ENCODE data around the gene MAD1L1. TPM values are rescaled to one million over a fixed set of nuclear protein-coding genes. Genes with fewer than 3 reads are reported as not detected.

The MAD1L1 gene
- total and polyA plus RNA-seq, 2 donors (not counting 1 experiment from before 2014, with no cell fraction given): 9.8 to 29.4 TPM

DNA sequence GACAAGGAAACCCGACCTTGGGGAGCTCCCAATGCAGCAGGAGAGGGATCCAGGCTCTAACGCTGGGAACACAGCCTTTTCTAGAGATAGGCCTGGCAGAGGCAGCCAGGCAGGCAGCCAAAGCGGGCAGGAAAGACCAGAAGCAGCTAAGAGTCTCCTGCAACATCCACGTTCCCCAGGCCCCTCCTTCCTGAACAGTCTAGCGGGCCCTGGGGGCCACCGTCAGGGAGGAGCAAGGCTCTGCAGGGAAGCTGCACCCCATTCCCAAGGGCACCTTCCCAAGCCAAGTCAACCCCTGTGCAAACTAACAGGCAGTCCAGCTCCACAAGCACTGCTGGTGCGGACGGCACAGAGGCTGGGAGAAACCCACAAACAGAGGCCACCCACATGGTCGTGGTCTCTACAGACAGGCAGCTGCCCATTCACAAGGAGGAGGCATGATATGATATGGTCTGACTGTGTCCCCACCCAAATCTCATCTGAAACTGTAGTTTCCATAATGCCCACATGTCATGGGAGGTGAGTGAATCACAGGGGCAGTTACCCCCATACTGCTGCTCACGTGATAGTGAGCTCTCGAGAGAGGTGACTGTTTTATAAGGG lies 115.7 kb downstream of the MAD1L1 start:
- Histone ChIP-seq H3K4me1 (ENCODE audit: control insufficient read depth, extremely low read depth, insufficient read depth, low read length) (peaks cover 9% of the 10 kb centered on the region), H3K27me3 (ENCODE audit: control insufficient read depth, insufficient read depth, low read length) (no peaks in the 10 kb centered on the region), H4K20me1 (ENCODE audit: control insufficient read depth, extremely low read depth, insufficient read depth, low read length) (no peaks in the 10 kb centered on the region), H3K9ac (ENCODE audit: insufficient read depth, low read length) (no peak overlapping the region), H3K9me3 (ENCODE audit: control insufficient read depth, insufficient read depth, low read depth, low read length) (no peaks in the 10 kb centered on the region), H2AFZ (ENCODE audit: low read length) (no peak overlapping the region), H3K27ac (ENCODE audit: insufficient read depth, low read length) (no peak overlapping the region), H3K4me3 (replicated peaks in 1 of 4; ENCODE audit: control extremely low read depth in 1 of 4, insufficient read depth in 1 of 4, low read depth in 3 of 4, low read length in 4 of 4) (no peak overlapping the region), H3K4me2 (ENCODE audit: extremely low read depth, insufficient read depth, low read length) (no peak overlapping the region), H3K79me2 (ENCODE audit: control insufficient read depth, insufficient read depth, low read length) (no peaks in the 10 kb centered on the region), H3K36me3 (ENCODE audit: control insufficient read depth, insufficient read depth, low read length) (peaks cover 6% of the 10 kb centered on the region)
- TF ChIP-seq, protein P1, sequence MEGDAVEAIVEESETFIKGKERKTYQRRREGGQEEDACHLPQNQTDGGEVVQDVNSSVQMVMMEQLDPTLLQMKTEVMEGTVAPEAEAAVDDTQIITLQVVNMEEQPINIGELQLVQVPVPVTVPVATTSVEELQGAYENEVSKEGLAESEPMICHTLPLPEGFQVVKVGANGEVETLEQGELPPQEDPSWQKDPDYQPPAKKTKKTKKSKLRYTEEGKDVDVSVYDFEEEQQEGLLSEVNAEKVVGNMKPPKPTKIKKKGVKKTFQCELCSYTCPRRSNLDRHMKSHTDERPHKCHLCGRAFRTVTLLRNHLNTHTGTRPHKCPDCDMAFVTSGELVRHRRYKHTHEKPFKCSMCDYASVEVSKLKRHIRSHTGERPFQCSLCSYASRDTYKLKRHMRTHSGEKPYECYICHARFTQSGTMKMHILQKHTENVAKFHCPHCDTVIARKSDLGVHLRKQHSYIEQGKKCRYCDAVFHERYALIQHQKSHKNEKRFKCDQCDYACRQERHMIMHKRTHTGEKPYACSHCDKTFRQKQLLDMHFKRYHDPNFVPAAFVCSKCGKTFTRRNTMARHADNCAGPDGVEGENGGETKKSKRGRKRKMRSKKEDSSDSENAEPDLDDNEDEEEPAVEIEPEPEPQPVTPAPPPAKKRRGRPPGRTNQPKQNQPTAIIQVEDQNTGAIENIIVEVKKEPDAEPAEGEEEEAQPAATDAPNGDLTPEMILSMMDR (conservative IDR thresholded peaks at IDR 0.05 in 1 of 2, IDR thresholded peaks at IDR 0.05 in 1 of 2; ENCODE audit: low read depth in 1 of 2, low read length in 2 of 2): no peak
- no peak for TF ChIP-seq EZH2 (IDR thresholded peaks at IDR 0.05; ENCODE audit: low read length, missing control alignments)
- DNase-seq (ENCODE audit: low read depth in 2 of 2): peak; percentile 55 to 60

DNA sequence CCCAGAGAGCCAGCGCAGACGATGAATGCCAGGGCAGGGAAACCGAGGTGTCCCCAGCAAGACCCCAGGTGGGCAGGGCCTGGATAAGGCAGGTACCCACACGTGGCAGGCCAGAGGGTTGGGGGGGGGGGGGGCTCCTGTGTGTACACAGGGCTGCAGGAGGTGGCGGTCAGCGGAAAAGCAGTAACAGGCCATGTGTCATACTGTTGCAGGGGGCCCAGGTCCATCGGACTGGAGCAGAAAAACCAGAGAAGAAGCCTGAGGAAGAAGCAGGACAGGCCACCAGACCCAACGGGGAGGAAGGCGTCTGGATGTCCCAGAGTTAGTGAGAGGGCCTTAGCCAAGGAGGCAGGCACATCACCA lies 116.3 kb downstream of the MAD1L1 start:
- Histone ChIP-seq H3K4me1 (ENCODE audit: control insufficient read depth, extremely low read depth, insufficient read depth, low read length) (peaks cover 12% of the 10 kb centered on the region), H3K27me3 (ENCODE audit: control insufficient read depth, insufficient read depth, low read length) (no peaks in the 10 kb centered on the region), H3K4me2 (ENCODE audit: extremely low read depth, insufficient read depth, low read length) (no peak overlapping the region), H3K4me3 (replicated peaks in 1 of 4; ENCODE audit: control extremely low read depth in 1 of 4, insufficient read depth in 1 of 4, low read depth in 3 of 4, low read length in 4 of 4) (no peak overlapping the region), H2AFZ (ENCODE audit: low read length) (no peak overlapping the region), H4K20me1 (ENCODE audit: control insufficient read depth, extremely low read depth, insufficient read depth, low read length) (no peaks in the 10 kb centered on the region), H3K36me3 (ENCODE audit: control insufficient read depth, insufficient read depth, low read length) (peaks cover 6% of the 10 kb centered on the region), H3K9me3 (ENCODE audit: control insufficient read depth, insufficient read depth, low read depth, low read length) (no peaks in the 10 kb centered on the region), H3K27ac (ENCODE audit: insufficient read depth, low read length) (no peak overlapping the region), H3K79me2 (ENCODE audit: control insufficient read depth, insufficient read depth, low read length) (no peaks in the 10 kb centered on the region), H3K9ac (ENCODE audit: insufficient read depth, low read length) (no peak overlapping the region)
- TF ChIP-seq EZH2 (IDR thresholded peaks at IDR 0.05; ENCODE audit: low read length, missing control alignments): no peak
- TF ChIP-seq, protein P1 (conservative IDR thresholded peaks at IDR 0.05 in 1 of 2, IDR thresholded peaks at IDR 0.05 in 1 of 2; ENCODE audit: low read depth in 1 of 2, low read length in 2 of 2): no peak
- DNase-seq (ENCODE audit: low read depth in 2 of 2): no peak

- Histone ChIP-seq H3K27ac (ENCODE audit: insufficient read depth, low read length) (no peak overlapping the region), H3K9me3 (ENCODE audit: control insufficient read depth, insufficient read depth, low read depth, low read length) (no peaks in the 10 kb centered on the region), H3K36me3 (ENCODE audit: control insufficient read depth, insufficient read depth, low read length) (peaks cover 3% of the 10 kb centered on the region), H3K27me3 (ENCODE audit: control insufficient read depth, insufficient read depth, low read length) (no peaks in the 10 kb centered on the region), H3K9ac (ENCODE audit: insufficient read depth, low read length) (no peak overlapping the region), H3K79me2 (ENCODE audit: control insufficient read depth, insufficient read depth, low read length) (no peaks in the 10 kb centered on the region), H3K4me2 (ENCODE audit: extremely low read depth, insufficient read depth, low read length) (no peak overlapping the region), H4K20me1 (ENCODE audit: control insufficient read depth, extremely low read depth, insufficient read depth, low read length) (no peaks in the 10 kb centered on the region), H2AFZ (ENCODE audit: low read length) (no peak overlapping the region), H3K4me3 (replicated peaks in 1 of 4; ENCODE audit: control extremely low read depth in 1 of 4, insufficient read depth in 1 of 4, low read depth in 3 of 4, low read length in 4 of 4) (no peak overlapping the region), H3K4me1 (ENCODE audit: control insufficient read depth, extremely low read depth, insufficient read depth, low read length) (peaks cover 17% of the 10 kb centered on the region)
- TF ChIP-seq, protein P1 (conservative IDR thresholded peaks at IDR 0.05 in 1 of 2, IDR thresholded peaks at IDR 0.05 in 1 of 2; ENCODE audit: low read depth in 1 of 2, low read length in 2 of 2): no peak
- no peak for TF ChIP-seq EZH2 (IDR thresholded peaks at IDR 0.05; ENCODE audit: low read length, missing control alignments)
- peak; percentile 47 to 89 for DNase-seq (ENCODE audit: low read depth in 2 of 2)
Measured at GRCh38 chr7:2115760-2116447, 116.8 kb downstream of the MAD1L1 start.

Measured in fibroblast of lung (primary cell).